Common myeloid progenitor, CD34-positive (primary cell): ENCODE data around the gene RTBDN.
A peak's percentile ranks its signal among the peaks of the same experiment; 100 is the strongest.

Experiments
- CTCF ChIA-PET: fragments of 350-600 bp; sonication (Branson Sonifier 250); formaldehyde crosslinking; loops from one replicate; lab custom pipeline; 2021; ENCODE audit warnings: antibody characterized with exemption; lab: Charles Lee
- POLR2A ChIA-PET: fragments of 350-600 bp; sonication (Branson Sonifier 250); formaldehyde crosslinking; loops from one replicate; lab custom pipeline; 2021; ENCODE audit warnings: antibody characterized with exemption; lab: Charles Lee
- DNase-seq, 3 donors: peaks; one replicate each; pipeline versions ENCODE4 v3.0.0 to v3.0.0-alpha.2; 2013
- H3K27ac ChIP-seq, 2 experiments: 1 replicate in 1 of 2; 2 replicates in 1 of 2; pipeline ENCODE4 v1.7.0; 2013; ENCODE audit warnings: inconsistent platforms in 2 of 2, low read length in 2 of 2, mild to moderate bottlenecking in 2 of 2, low read depth in 1 of 2, moderate library complexity in 1 of 2; ENCODE audit not compliant: severe bottlenecking in 2 of 2, insufficient read depth in 1 of 2, poor library complexity in 1 of 2
- H3K27me3 ChIP-seq, 5 experiments: replicated peaks in 2 of 5; 1 replicate in 3 of 5; 2 replicates in 2 of 5; pipeline versions ENCODE4 v1.6.1 to v1.7.0; 2013; ENCODE audit warnings: low read length in 4 of 5, mild to moderate bottlenecking in 2 of 5, moderate library complexity in 2 of 5, inconsistent platforms in 1 of 5; ENCODE audit not compliant: insufficient read depth in 5 of 5, control insufficient read depth in 4 of 5
- H3K36me3 ChIP-seq, 4 experiments: 1 replicate in 2 of 4; 2 replicates in 2 of 4; pipeline versions ENCODE4 v1.6.1 to v1.7.0; 2013; ENCODE audit warnings: low read length in 3 of 4, control low read depth in 1 of 4, mild to moderate bottlenecking in 1 of 4; ENCODE audit not compliant: control insufficient read depth in 4 of 4, insufficient read depth in 4 of 4
- H3K4me1 ChIP-seq, 4 experiments: 1 replicate in 3 of 4; 2 replicates in 1 of 4; pipeline versions ENCODE4 v1.6.1 to v1.7.1; 2013; ENCODE audit warnings: low read length in 3 of 4, mild to moderate bottlenecking in 3 of 4, control low read depth in 1 of 4, inconsistent platforms in 1 of 4, moderate library complexity in 1 of 4; ENCODE audit not compliant: control insufficient read depth in 4 of 4, insufficient read depth in 4 of 4; ENCODE audit errors: control extremely low read depth in 1 of 4
- H3K4me3 ChIP-seq, 7 experiments: 1 replicate in 4 of 7; 2 replicates in 3 of 7; pipeline versions ENCODE4 v1.5.1 to v1.7.0; 2013; ENCODE audit warnings: mild to moderate bottlenecking in 7 of 7, low read length in 6 of 7, moderate library complexity in 6 of 7, inconsistent platforms in 2 of 7, low read depth in 2 of 7, control low read depth in 1 of 7; ENCODE audit not compliant: insufficient read depth in 4 of 7, control insufficient read depth in 1 of 7; ENCODE audit errors: extremely low read depth in 1 of 7
- H3K9me3 ChIP-seq, 5 experiments: 1 replicate in 4 of 5; 2 replicates in 1 of 5; pipeline versions ENCODE4 v1.6.1 to v1.7.1; 2013; ENCODE audit warnings: low read length in 4 of 5, mild to moderate bottlenecking in 2 of 5, inconsistent platforms in 1 of 5, low read depth in 1 of 5, moderate library complexity in 1 of 5; ENCODE audit not compliant: control insufficient read depth in 4 of 5, insufficient read depth in 2 of 5; ENCODE audit errors: control extremely low read depth in 1 of 5
- WGBS: methylation state at CpG from one replicate; pipeline ENCODE4 v1.1.5; 2013; ENCODE audit not compliant: insufficient coverage; 5-methylcytosine and 5-hydroxymethylcytosine counted together

The RTBDN gene

GRCh38 chr19:12872941-12873890 lies 38.8 kb upstream of the RTBDN start:
- POLR2A ChIA-PET = interaction anchor here (0.7 to 1.0 kb wide), 3 partner anchors 50 to 71 kb away, joined by 3 to 5 read pairs (median 3); no protein-coding TSS in a partner anchor

GRCh38 chr19:12872255-12872654 lies 37.9 kb upstream of the RTBDN start:
- WGBS = 100% methylated on average over 1 of the region's 5 CpGs
- Histone ChIP-seq H3K27me3 (no peaks in the 10 kb centered on the region), H3K4me1 (peaks cover 0 to 6% (median 5%) of the 10 kb centered on the region in 4 experiments), H3K4me3 (no peak overlapping the region), H3K9me3 (no peaks in the 10 kb centered on the region), H3K27ac (no peak overlapping the region), H3K36me3 (peaks cover 0 to 29% (median 7%) of the 10 kb centered on the region in 4 experiments)
- ChIA-PET CTCF (interaction anchor here (0.8 to 1.5 kb wide), 3 partner anchors 13 to 115 kb away, joined by 3 to 5 read pairs (median 3); no protein-coding TSS in a partner anchor), POLR2A (interaction anchor here (0.6 to 0.7 kb wide), 2 partner anchors 70 to 102 kb away, joined by 3 read pairs; no protein-coding TSS in a partner anchor)
- DNase-seq = peak in 1 of 3 donors; percentile 35

More at GRCh38 chr19:12872941-12873890, 38.8 kb upstream of the RTBDN start:
- CTCF ChIA-PET = interaction anchor here (0.7 to 1.5 kb wide), 8 partner anchors 10 to 187 kb away, joined by 3 to 5 read pairs (median 3); no protein-coding TSS in a partner anchor
- 95% methylated on average over 70 of the region's 70 CpGs for WGBS
- H3K36me3 ChIP-seq = peaks cover 0 to 35% (median 10%) of the 10 kb centered on the region in 4 experiments
- peak overlapping the region in 4 of 7 experiments; percentile 30 to 45 (median 38) for H3K4me3 ChIP-seq
- H3K9me3 ChIP-seq = no peaks in the 10 kb centered on the region
- DNase-seq = peak; percentile 86 to 91 (median 91)
- no peak overlapping the region for H3K27ac ChIP-seq
- H3K27me3 ChIP-seq = no peaks in the 10 kb centered on the region
- H3K4me1 ChIP-seq = no peaks in the 10 kb centered on the region

GRCh38 chr19:12871681-12872080 lies 37.3 kb upstream of the RTBDN start:
- CTCF ChIA-PET = interaction anchor here (1.5 kb wide), 1 partner anchor 13 kb away, joined by 5 read pairs; no protein-coding TSS in a partner anchor
- 100% methylated on average over 1 of the region's 3 CpGs for WGBS
- H3K27me3 ChIP-seq = no peaks in the 10 kb centered on the region
- H3K4me3 ChIP-seq = no peak overlapping the region
- no peak overlapping the region for H3K27ac ChIP-seq
- DNase-seq = no peak
- H3K4me1 ChIP-seq = peaks cover 0 to 10% (median 8%) of the 10 kb centered on the region in 4 experiments
- POLR2A ChIA-PET = interaction anchor here (0.6 kb wide), 1 partner anchor 103 kb away, joined by 3 read pairs; no protein-coding TSS in a partner anchor
- no peaks in the 10 kb centered on the region for H3K9me3 ChIP-seq
- H3K36me3 ChIP-seq = peaks cover 0 to 27% (median 7%) of the 10 kb centered on the region in 4 experiments

GRCh38 chr19:12868540-12869112 lies 34.2 kb upstream of the RTBDN start:
- peaks cover 0 to 2% (median 0%) of the 10 kb centered on the region in 5 experiments for H3K27me3 ChIP-seq
- H3K36me3 ChIP-seq = peaks cover 0 to 6% (median 0%) of the 10 kb centered on the region in 4 experiments
- no peak overlapping the region for H3K27ac ChIP-seq
- no peak overlapping the region for H3K4me3 ChIP-seq
- H3K9me3 ChIP-seq = no peaks in the 10 kb centered on the region
- H3K4me1 ChIP-seq = peaks cover 0 to 12% (median 8%) of the 10 kb centered on the region in 4 experiments
- 97% methylated on average over 9 of the region's 10 CpGs for WGBS
- POLR2A ChIA-PET = interaction anchor here (0.6 kb wide), 1 partner anchor 15 kb away, joined by 3 read pairs; no protein-coding TSS in a partner anchor
- no peak for DNase-seq
- CTCF ChIA-PET = interaction anchor here (0.6 to 1.0 kb wide), 2 partner anchors 11 to 40 kb away, joined by 4 to 5 read pairs; no protein-coding TSS in a partner anchor

DNA sequence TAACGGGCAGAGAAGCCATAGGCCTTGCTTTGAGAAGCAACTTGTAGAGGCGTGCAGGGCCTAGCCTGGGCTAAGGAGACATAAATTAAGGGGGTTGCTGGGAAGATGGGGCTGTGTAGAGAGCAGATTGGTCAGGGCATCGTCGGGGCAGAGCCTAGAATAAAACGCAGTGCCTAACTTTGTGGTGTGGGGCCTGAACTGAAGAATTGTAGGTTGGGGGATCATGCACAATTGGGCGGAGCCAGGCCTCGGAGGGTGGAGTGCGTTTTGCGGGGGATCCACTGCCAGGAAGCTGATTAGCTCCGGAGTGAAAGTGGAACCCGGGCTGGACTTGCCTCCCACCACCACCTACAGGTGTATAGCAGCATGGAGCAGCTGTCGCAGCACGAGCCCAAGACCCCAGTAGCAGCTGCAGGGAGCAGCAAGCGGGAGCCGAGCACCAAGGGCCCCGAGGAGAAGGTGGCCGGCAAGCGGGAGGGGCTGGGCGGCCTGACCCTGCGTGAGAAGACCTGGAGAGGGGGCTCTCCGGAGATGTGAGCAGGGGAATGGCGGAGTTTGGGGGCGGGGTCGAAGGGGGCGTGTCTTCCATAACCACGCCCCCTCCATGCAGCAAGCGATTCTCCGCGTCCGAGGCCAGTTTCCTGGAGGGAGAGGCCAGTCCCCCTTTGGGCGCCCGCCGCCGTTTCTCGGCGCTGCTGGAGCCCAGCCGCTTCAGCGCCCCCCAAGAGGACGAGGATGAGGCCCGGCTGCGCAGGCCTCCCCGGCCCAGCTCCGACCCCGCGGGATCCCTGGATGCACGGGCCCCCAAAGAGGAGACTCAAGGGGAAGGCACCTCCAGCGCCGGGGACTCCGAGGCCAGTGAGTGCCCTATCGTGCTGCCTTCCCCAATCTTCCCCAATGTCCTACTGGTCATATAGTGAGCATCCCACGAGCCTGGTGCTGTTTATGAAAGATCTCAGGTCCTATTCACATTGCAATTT lies 33.0 kb upstream of the RTBDN start:
- DNase-seq = peak; percentile 85 to 88 (median 87)
- H3K4me3 ChIP-seq = peak overlapping the region; percentile 55 to 94 (median 73)
- ChIA-PET CTCF (interaction anchor here (0.6 to 1.1 kb wide), 5 partner anchors 13 to 107 kb away, joined by 3 to 5 read pairs (median 3); no protein-coding TSS in a partner anchor), POLR2A (interaction anchor here (0.6 to 0.7 kb wide), 2 partner anchors 14 to 225 kb away, joined by 3 read pairs; no protein-coding TSS in a partner anchor)
- peaks cover 0 to 4% (median 0%) of the 10 kb centered on the region in 5 experiments for H3K27me3 ChIP-seq
- peaks cover 0 to 12% (median 8%) of the 10 kb centered on the region in 4 experiments for H3K4me1 ChIP-seq
- H3K36me3 ChIP-seq = no peaks in the 10 kb centered on the region
- 2% methylated on average over 34 of the region's 51 CpGs for WGBS
- peak overlapping the region in 1 of 2 experiments; percentile 79 for H3K27ac ChIP-seq
- H3K9me3 ChIP-seq = no peaks in the 10 kb centered on the region
